GM19035 (cell line): ENCODE results near the gene XXYLT1.

Experiments
- ATAC-seq: cut with Tn5 transposase; IDR thresholded peaks from one replicate; pipeline ENCODE4 v1.9.1; 2021; ENCODE audit not compliant: unreplicated experiment

Gene XXYLT1

GRCh38 chr3:195154111-195154791 lies 116.7 kb downstream of the XXYLT1 start:
- no peak for ATAC-seq

GRCh38 chr3:195153653-195154052 lies 117.3 kb downstream of the XXYLT1 start:
- ATAC-seq = no peak

GRCh38 chr3:195153130-195153529 lies 117.8 kb downstream of the XXYLT1 start:
- no peak for ATAC-seq

GRCh38 chr3:195151866-195152541 lies 119.0 kb downstream of the XXYLT1 start:
- ATAC-seq = no peak

GRCh38 chr3:195151402-195151801 lies 119.6 kb downstream of the XXYLT1 start:
- ATAC-seq = no peak

GRCh38 chr3:195150181-195151118 lies 120.5 kb downstream of the XXYLT1 start:
- no peak for ATAC-seq

- no peak for ATAC-seq
These were observed 121.5 kb downstream of the XXYLT1 start for GRCh38 chr3:195149292-195150030.

- ATAC-seq = no peak
These were observed 122.4 kb downstream of the XXYLT1 start for GRCh38 chr3:195148549-195148948.

- peak; percentile 87 for ATAC-seq
These were observed 123.3 kb downstream of the XXYLT1 start for GRCh38 chr3:195147649-195148080.

- ATAC-seq = no peak
These were observed 124.8 kb downstream of the XXYLT1 start for GRCh38 chr3:195146131-195146530.

- ATAC-seq = no peak
These were observed 125.4 kb downstream of the XXYLT1 start for GRCh38 chr3:195145579-195145978.

GRCh38 chr3:195143221-195143620 lies 127.7 kb downstream of the XXYLT1 start:
- ATAC-seq = no peak

GRCh38 chr3:195142519-195142918 lies 128.4 kb downstream of the XXYLT1 start:
- no peak for ATAC-seq

GRCh38 chr3:195140816-195141793 lies 129.9 kb downstream of the XXYLT1 start:
- ATAC-seq = no peak

GRCh38 chr3:195140410-195140809 lies 130.5 kb downstream of the XXYLT1 start:
- ATAC-seq = no peak

- no peak for ATAC-seq
These were observed 131.1 kb downstream of the XXYLT1 start for GRCh38 chr3:195139876-195140240.

GRCh38 chr3:195139091-195139875 lies 131.7 kb downstream of the XXYLT1 start:
- peak; percentile 83 for ATAC-seq

- ATAC-seq = no peak
These were observed 133.0 kb downstream of the XXYLT1 start for GRCh38 chr3:195137638-195138588.
